Bronchial epithelial cell (primary cell): ENCODE measurements around the gene ARHGAP10. TPM values are rescaled to one million over a fixed set of nuclear protein-coding genes. Genes with fewer than 3 reads are reported as not detected.

Source experiments
- DNase-seq: peaks from one replicate; pipeline ENCODE4 v3.0.0-alpha.2; 2010; ENCODE audit warnings: low read depth
- FAIRE-seq: peaks from 2 replicates; lab custom pipeline; 2011; peaks lifted over from hg19 to GRCh38; lab: Jason Lieb, UNC
- H3K27me3 ChIP-seq: 2 replicates; pipeline ENCODE4 v1.5.1; 2011; ENCODE audit warnings: low read length; ENCODE audit not compliant: control insufficient read depth, insufficient read depth
- H3K36me3 ChIP-seq: 2 replicates; pipeline ENCODE4 v1.5.1; 2011; ENCODE audit warnings: low read length; ENCODE audit not compliant: control insufficient read depth, insufficient read depth
- H3K4me3 ChIP-seq: 2 replicates; pipeline ENCODE4 v1.5.1; 2011; ENCODE audit warnings: mild to moderate bottlenecking, low read depth, low read length, control low read depth
- total RNA-seq: library from RNA; depleted of rRNA; stranded (reverse); fragments of >200 nt; gene quantifications from 2 replicates; pipeline ENCODE4 v1.2.1, GENCODE V29; 2014
- TF ChIP-seq, protein P1 (sequence below): IDR thresholded peaks from 2 replicates; pipeline ENCODE4 v1.5.1; 2011; ENCODE audit warnings: mild to moderate bottlenecking, moderate library complexity, low read length, control low read depth, inconsistent platforms; ENCODE audit not compliant: insufficient read depth, severe bottlenecking

ARHGAP10 gene
- total RNA-seq, 1 donor from 2014 or later, result 8.4 TPM

DNA sequence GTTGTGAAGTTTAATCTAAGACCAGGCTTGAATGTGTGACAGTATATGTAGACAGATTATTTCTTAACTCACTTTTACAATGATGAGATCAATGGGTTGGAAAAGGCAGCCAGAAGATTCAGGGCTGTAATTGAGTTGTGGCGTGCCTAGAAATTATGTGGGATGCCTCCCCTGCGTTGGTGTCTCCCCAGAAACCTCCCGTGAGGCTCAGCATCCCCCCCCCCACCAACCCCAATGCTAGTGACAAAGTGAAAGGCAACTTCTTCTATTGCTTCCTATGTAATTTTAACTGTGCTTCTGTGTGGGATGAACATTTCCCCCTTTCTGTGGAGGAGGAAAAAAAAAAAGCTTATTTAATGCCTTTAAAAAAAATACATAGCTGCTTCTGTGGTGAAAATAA, 297.9 kb downstream of the ARHGAP10 start:
- no peaks in the 10 kb centered on the region for H3K36me3 ChIP-seq
- DNase-seq (no peak), FAIRE-seq (no peak)
- no peaks in the 10 kb centered on the region for H3K27me3 ChIP-seq
- no peak overlapping the region for H3K4me3 ChIP-seq
- TF ChIP-seq, protein P1, sequence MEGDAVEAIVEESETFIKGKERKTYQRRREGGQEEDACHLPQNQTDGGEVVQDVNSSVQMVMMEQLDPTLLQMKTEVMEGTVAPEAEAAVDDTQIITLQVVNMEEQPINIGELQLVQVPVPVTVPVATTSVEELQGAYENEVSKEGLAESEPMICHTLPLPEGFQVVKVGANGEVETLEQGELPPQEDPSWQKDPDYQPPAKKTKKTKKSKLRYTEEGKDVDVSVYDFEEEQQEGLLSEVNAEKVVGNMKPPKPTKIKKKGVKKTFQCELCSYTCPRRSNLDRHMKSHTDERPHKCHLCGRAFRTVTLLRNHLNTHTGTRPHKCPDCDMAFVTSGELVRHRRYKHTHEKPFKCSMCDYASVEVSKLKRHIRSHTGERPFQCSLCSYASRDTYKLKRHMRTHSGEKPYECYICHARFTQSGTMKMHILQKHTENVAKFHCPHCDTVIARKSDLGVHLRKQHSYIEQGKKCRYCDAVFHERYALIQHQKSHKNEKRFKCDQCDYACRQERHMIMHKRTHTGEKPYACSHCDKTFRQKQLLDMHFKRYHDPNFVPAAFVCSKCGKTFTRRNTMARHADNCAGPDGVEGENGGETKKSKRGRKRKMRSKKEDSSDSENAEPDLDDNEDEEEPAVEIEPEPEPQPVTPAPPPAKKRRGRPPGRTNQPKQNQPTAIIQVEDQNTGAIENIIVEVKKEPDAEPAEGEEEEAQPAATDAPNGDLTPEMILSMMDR, result no peak

DNA sequence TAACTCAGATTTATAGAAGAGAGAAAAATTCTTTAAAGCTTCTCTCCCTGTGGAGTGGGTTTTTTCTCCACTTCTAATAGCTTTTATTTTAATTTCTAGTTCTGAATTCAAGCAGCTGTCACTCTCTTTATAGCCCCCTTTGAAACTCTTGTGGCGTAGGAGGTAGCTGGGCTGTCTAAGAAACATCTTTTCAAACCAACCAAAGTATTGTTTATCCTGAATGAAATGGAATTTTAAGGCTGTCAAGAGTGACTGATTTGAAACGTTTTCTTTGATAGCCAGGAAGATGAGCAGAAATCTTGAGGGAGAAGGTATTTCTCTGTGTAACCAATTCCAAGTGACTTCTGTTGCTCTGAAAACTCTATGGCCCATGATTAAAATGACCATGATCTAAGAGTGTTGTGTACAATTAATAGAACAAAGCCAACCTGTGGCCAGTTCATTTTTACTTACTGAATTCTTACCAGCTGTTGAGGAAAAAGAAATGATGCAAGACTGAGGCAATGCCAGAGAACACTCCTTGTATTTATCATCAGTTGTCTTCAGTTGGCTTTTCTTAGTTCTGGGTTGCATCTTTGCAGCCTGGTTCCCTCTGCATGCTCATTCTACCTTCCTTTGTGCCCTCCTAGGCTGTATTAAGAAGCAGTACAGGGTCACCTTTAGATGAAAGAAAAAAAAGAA, 298.4 kb downstream of the ARHGAP10 start:
- Histone ChIP-seq H3K36me3 (no peaks in the 10 kb centered on the region), H3K27me3 (no peaks in the 10 kb centered on the region), H3K4me3 (no peak overlapping the region)
- DNase-seq (peak; percentile 19), FAIRE-seq (no peak)
- TF ChIP-seq, protein P1, result no peak

DNA sequence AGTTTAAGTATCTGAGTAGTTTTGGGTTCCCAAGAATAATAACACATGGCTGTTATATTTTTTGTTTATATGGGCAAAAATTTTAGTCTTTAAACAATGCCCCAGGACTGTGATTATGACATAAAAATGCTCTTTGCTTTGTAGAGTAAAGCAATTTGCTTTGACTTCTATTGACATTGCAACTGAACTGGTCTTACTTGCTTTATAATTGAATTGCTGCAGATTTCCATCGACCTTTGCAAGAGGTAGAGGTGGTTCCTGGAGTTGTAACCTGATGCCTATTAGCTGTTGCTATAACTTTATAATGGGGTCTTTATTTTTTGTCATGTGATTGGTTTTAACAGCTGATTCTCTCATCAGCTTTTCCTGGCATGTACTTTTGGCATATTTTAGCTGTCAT, 302.9 kb downstream of the ARHGAP10 start:
- Histone ChIP-seq H3K4me3 (no peak overlapping the region), H3K27me3 (no peaks in the 10 kb centered on the region), H3K36me3 (no peaks in the 10 kb centered on the region)
- FAIRE-seq (no peak), DNase-seq (no peak)
- TF ChIP-seq, protein P1, result no peak

DNA sequence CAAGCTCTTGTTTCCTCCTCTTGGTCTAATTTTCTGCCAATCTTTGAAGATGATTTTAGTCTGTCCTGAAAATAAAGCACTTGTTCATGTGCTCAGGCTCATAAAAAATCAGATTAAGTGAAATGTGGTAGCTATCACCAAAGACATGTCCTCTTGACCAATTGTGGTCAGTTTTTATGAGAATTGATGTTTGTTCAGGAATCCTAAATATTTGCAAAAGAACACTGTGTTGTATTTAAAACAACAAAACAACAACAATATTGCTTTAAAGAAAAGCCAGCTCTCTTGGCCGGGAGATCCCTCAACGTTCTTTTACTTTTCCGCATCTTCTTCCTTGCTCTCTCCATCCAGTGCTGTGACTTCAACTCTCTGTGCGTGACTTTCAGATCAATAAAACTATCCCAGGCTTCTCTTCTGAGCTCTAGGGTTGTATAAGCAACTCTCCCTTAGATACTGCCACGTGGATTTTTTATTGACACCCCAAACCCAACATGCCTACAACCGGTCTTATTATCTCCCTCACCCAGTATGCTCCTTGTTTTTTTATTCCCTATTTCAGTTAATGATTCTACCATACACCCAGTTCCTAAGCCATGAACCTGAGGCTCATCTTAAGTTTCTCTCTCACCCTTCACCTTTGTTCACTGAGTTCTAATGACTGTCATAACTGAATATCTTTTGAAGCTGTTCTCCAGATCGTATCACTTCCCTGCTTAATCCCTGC, 309.9 kb downstream of the ARHGAP10 start:
- TF ChIP-seq, protein P1, result no peak
- DNase-seq (no peak), FAIRE-seq (no peak)
- Histone ChIP-seq H3K27me3 (no peaks in the 10 kb centered on the region), H3K36me3 (no peaks in the 10 kb centered on the region), H3K4me3 (no peak overlapping the region)

DNA sequence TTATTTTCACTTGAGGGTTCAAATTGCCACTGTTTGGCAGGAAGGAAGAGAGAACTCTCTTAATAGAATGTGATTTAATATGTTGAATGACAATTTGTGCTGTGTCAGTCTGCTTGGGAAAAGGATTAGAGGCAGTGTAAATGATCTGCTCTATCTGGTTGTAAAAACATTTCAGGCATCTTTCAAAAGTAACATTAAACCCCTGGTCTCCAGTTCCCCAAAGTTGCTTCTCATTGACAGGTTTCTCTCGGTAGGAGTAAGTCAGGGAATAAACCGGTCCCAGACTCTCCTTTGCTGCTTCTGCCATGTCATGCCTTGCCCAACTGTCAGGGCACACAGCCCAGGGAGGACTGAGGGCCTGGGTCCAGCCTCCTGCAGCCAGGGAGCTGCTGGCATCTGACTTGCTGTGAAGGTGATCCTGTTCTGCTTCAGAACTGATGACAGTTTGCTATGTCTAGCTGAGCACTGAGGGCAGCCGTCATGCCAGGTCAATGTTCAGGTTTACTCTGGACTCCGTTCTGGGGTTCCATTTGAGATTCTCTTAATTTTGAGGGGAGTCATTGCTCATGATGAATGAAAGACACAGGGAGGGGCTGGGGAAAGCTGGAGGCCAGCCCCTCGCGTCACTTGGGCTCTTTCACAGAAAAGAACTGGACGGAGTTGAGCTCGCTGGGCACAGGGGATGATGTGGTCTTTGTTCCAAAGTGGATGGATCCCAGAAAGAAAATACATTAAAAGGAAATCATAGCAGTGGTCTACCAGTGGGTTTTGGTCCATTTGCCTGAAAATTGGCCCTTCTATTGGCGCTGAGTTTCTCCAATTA, 312.4 kb downstream of the ARHGAP10 start:
- no peak for DNase-seq
- peak; percentile 13 for FAIRE-seq
- H3K4me3 ChIP-seq, result no peak overlapping the region
- TF ChIP-seq, protein P1, result no peak
- no peaks in the 10 kb centered on the region for H3K27me3 ChIP-seq
- no peaks in the 10 kb centered on the region for H3K36me3 ChIP-seq
